ENCODE results near the gene PPP1R26. TPM values are rescaled to one million over a fixed set of nuclear protein-coding genes. Genes with fewer than 3 reads are reported as not detected.
"Not testable (repeated sequence)": the region's sequence is repeated elsewhere in the genome, so short reads cannot be mapped to it uniquely, and the experiment has no call there.

Gene PPP1R26
- total RNA-seq, 1 experiment from 2014 or later, result 9.2 TPM

DNA sequence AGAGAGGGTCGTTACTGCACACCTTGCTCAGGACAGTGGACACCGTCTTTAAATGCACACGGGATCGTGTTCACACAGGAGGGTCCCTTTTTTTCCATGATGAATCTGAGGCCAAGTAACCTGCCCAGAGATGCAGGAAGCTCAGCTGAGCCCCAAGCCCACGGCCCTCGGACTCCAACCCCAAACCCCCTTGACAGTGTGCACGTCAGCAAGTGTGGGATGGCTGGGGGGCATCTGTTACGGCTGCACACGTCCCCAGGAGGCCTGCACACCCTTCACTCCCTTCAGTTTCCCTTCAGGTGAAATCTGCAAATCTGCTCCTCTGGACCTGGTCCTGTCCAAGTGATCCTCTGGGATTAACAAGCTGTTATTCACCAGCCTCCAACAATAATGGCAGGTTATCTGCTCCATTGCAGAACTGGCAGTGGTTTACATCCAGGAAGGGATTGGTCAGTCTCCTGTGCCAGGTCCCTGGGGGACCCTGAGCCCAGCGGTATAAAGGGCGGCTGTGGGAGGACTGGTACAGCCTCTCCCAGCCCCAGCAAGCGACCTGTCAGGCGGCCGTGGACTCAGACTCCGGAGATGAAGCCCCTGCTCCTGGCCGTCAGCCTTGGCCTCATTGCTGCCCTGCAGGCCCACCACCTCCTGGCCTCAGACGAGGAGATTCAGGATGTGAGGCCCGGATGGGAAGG lies 41.5 kb downstream of the PPP1R26 start, which contains the start of gene LCN1:
Gene LCN1 (plus strand): TSS at position 525 of the 692 bp plus-strand sequence. CDS start 58 bp downstream, at position 583.
- DNase-seq (ENCODE audit: low spot score), result no peak

DNA sequence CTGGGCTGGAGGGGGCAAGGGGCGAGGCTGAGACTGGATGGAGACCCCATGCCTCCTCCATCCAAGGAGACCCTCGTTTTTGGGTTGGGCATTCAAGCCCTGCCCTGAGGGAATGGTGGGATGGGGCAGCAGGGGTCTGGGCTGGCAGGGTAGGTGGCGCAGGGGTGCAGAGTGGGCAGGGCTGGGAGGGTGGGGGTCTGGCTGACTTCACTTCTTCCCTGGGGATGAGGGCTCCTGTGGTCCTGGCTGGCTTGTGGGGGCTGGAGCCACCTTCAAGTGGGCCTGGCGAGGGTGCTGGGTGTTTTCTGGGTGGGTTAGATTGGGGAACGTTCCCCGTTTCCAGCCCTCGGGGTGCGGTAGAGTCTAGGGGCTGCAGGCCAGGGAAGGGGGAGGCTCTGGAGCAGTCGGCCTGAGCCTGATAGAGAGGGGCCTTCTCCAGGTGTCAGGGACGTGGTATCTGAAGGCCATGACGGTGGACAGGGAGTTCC lies 42.1 kb downstream of the PPP1R26 start:
- no peak for DNase-seq (ENCODE audit: low spot score)

DNA sequence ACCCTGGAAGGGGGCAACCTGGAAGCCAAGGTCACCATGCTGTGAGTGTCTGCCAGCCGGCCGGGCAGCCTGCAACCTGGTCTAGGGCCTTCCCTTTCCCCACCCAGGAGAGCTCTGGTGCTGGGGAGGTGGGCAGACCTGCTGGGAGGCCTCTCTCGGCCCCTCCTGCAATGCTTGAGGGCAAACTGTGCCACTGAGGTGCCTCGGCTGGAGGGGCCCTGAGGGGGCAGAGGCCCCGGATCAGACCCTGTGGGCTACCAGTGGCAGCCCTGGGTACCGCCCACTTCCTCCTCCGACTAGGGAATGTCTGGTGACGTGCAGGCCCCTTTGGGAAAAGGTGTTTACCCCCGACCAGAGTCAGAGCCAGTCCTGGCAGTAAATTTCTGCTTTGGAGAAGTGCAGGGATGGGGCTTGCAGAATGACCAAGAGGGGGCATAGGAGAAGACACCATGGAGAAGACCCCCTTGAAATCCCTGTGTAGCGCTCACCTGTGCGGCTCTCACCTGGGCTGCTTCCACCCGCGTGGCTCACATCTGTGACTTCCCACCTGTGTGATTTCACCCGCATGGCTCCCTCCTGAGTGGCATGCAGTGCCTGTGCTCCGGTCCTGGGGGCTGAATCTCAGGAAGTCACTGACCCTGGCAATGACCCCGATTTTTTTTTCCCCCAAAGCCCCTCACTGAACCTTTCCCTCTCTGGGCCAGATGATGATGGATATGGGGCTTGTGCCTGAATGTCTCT lies 42.7 kb downstream of the PPP1R26 start:
- no peak for DNase-seq (ENCODE audit: low spot score)

DNA sequence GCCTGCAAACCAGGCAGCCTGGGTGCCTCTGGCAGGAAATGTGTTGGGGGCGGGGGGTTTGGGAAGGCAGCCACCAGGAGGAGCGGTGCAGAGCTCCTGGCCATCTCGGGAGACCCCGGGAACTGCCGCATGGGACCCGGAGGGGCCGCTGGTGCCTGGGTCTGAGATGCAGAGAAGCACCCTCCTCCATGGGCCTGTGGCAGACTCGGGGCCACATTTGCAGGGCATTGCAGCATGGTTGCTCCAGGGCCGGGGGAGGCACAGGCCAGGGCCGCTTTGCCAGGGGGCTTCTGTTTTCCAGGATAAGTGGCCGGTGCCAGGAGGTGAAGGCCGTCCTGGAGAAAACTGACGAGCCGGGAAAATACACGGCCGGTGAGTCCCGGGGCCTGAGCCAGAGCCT lies 43.3 kb downstream of the PPP1R26 start:
- DNase-seq (ENCODE audit: low spot score), result no peak

DNA sequence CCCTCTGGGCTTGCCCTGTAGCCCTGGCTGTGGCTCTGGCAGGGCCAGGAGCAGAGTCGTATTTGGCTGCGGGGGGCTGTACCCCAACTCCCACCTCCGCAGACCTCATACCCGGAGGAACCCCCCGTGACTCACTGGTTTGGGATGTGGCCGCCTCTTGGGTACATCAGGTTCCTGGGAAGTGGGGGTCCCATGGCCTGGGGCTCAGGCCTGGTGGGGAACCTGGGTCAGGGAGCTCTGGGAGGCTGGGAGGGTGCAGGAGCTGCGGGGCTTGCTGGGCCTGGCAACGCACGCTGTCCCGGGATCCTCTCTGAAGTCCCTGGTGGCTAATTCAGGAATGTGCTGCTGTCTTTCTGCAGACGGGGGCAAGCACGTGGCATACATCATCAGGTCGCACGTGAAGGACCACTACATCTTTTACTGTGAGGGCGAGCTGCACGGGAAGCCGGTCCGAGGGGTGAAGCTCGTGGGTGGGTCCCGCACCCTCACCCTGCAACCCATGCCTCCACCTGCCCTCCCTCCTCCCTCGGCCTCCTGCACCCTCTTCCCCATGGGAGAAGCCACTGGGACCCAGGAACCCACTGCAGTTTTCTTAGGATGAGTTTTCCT lies 44.0 kb downstream of the PPP1R26 start:
- no peak for DNase-seq (ENCODE audit: low spot score)

DNA sequence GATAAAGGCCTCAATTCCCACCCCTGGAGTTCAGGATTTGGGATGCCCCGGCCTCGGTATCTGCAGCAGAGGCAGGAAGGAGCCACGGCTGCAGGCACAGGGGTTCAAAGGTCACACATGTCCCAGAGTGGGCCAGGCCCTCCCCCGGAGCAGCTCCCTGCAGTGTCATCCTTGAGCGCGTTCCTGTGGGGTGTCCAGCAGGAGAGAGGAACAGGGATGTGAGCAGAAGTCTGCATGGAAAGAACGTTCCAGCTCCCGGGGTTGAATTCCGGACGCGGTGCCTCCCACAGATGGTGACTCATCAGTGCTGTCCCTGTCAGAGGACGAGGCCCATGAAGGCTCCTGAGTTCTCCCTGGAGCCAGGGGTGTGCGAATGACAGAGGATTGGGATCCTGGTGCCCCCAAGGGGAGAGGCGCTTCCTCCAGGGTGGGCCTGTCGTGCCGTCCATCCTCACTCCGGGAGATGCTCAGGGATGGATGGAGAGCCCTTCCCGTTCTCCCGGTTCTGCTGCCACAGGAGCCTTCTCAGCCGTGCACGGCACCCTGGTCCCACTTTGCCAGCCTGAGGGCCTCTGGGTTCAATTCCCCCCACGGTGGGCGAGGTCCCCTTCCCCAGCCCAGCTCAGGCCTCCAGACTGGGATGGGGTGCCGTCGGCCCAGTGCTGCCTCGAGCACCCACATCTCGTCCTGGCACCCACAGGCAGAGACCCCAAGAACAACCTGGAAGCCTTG lies 44.7 kb downstream of the PPP1R26 start:
- DNase-seq (ENCODE audit: low spot score), result no peak

DNA sequence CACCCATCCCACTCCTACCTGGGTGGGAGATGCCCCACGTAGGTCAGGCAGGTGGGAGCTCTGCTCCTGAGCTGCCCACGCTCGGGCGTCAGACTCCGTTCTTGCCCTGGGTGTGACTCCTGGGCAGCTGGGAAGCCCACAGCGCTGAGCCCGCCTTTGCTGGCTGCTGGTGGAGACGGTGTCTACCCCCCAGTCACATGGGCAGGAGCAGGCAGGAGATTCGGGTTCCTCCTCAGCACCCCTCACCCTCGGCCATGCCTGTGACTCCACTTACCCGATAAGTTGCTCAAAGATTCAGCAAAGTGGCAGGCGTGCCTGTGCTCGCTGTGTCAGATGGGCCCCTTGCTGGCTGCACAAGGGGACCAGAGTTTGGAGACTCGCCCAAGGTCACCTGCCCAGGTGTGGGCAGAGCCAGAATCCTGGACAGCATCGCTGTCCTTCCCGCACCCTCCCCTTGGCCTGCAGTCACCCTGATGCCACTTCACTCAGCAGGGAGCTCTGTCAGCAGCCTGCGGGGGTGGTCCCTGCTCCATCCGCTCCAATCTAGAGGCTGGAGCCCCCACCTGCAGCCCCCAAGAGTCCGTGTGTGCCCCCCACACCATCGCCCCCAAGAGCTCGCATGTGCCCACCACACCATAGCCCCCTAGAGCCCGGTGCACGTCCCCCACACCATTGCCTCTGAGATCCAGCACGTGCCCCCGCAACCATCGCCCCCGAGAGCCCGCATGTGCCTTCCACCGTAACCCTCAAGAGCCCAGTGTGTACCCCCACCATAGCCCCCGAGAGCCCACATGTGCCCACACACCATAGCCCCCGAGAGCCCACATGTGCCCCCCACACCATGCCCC lies 45.9 kb downstream of the PPP1R26 start:
- no peak for DNase-seq (ENCODE audit: low spot score)

DNA sequence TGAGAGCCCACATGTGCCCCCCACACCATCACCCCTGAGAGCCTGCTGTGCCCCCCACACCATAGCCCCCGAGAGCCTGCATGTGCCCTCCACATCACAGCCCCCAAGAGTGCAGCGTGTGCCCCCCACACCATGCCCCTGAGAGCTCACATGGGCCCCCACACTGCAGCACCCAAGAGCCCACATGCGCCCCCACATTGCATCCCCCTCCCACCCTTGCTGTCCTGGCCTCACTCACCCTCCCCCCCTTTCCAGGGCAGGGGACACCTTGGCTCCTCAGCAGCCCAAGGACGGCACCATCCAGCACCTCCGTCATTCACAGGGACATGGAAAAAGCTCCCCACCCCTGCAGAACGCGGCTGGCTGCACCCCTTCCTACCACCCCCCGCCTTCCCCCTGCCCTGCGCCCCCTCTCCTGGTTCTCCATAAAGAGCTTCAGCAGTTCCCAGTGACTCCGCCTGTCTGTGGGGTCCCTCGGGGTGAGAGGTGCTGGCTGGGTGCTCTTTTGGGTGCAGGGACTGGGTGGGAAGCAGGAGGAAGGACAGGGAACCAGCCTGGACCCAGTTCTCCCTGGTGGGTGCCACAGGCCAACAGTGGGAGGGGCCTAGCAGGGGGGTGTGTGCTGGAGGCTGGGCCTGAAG lies 46.6 kb downstream of the PPP1R26 start:
- no peak for DNase-seq (ENCODE audit: low spot score)

DNA sequence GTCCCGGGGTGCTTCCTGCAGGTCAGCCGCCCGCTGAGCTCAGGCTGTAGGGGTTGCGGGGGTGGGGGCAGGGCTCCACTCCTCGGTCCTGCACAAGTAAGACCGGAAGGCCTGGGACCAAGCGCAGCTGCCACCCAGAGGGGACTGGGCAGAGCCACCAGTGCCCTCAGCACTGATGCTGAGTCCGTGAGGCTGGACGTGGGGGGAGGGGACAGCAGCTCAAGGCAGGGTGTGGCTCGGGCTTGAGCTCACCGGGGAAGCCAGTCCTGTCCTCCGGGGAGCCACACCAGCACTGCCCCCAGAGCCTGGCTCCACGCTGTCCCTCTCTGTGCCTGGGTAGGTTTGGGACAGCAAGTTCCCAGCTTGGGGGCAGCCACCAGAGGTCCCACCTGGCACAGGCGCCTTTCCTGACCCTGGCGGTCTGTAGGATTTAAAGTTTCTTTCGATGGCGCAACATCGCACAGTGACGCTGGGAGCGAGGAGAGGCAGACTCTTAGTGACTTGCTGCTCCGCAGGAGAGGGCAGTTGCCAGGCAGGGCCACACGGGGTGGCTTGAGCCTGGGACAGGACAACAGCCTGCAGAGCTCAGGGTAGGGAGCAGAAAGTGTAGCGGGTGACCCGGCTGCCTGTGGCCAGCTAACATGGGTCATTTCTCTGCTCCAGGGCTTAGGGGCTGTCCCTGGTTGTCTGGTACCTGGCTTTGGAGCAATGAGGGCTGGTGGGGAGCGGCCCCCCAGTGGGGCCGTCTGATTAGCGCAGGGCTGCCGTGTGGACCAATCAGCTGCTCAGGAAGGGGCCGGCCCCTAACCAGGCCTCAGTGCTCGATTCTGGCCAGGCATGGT lies 47.4 kb downstream of the PPP1R26 start:
- DNase-seq (ENCODE audit: low spot score), result no peak

DNA sequence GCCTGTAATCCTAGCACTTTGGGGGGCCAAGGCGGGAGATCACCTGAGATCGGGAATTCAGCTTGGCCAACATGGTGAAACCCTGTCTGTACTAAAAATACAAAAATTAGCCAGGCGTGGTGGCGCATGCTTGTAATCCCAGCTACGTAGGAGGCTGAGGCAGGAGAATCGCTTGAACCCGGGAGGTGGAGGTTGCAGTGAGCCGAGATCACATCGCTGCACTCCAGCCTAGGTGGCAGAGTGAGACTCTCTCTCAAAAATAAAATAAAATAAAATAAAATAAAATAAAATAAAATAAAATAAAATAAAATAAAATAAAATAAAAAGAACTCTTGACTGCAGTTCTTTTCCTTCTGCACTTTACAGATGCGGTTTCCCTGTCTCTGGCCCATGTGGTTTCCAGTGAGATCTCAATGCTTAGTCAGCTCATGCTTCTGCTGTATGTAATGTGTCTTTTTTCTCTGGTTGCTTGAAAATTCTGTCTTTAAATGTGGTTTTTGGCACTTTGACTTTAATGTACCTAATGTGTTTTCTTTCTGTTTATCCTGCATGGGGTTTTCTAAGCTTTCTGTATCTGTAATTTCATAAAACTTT lies 49.4 kb downstream of the PPP1R26 start:
- not testable (repeated sequence) for DNase-seq (ENCODE audit: low spot score)

DNA sequence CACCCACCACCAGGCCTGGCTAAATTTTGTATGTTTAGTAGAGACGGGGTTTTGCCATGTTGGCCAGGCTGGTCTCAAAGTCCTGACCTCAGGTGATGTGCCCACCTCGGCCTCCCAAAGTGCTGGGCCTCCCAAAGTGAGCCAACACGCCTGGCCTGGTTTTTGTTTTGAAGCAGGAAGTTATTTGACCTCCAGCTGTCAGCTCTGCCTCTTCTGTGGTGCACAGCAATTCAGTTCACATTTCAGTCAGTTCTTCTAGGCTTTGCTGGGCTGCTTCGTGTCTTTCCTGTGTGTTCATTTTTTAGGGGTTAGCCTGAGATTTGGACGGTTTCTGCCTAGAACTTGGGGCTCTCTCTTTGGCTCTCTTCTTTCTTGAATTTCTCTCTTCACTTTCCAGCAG lies 50.6 kb downstream of the PPP1R26 start:
- no peak for DNase-seq (ENCODE audit: low spot score)

DNA sequence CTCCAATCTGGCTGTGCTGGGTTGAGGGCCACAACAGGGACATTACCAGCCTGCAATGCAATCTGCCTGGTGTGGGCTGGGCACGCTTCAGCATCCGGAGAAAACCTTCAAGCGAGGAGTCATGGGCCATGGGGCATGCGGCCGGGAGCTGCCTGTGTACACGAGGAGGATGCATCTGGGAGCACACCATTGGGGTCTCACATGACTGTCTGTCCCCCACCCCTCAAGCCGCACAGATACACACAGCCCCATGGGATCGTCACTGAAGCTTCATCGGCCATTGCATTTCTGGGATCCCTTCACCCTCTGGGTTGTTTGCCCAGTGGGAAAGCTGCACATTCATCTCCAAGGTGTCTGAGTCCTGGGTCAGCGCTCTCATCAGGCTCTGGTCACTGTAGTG lies 51.5 kb downstream of the PPP1R26 start:
- DNase-seq (ENCODE audit: low spot score), result no peak

DNA sequence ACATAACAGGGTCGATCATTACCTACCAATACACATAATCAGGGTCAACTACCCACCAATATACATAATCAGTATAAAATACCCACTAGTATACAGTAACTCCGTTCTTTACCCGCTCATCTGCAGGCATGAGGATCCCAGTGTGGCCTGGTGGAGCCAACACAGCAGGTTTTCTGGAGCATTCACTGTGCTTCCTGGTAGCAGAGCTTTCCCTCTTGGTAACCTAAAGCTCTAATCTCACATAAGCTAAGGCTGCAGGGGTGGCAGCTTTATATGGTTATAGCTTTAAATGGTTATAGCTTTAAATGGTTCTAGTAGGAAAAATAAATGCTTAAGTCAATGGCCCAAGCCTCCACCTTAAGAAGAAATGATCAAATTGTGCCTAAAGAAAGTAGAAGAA lies 53.5 kb downstream of the PPP1R26 start:
- DNase-seq (ENCODE audit: low spot score), result no peak

DNA sequence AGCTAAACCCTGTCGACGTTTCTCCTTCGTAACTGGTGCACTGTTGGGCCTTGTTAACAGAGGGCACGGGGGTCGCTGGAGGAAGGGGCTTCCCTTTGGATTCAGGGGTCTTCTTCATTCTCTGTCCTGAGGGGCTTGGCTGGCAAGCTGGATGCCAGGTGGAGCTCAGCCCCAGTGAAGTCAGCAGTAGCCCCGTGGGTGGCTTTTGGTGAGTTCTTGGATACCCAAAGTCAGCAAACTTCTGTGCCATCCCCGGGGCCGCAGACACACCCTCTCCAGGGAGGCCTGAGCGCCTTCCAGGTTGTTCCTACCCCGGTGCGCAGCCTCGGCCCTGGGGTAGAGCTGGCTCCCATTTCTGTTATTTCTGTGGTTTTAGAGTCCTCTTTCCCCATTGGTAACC lies 54.1 kb downstream of the PPP1R26 start:
- no peak for DNase-seq (ENCODE audit: low spot score)

DNA sequence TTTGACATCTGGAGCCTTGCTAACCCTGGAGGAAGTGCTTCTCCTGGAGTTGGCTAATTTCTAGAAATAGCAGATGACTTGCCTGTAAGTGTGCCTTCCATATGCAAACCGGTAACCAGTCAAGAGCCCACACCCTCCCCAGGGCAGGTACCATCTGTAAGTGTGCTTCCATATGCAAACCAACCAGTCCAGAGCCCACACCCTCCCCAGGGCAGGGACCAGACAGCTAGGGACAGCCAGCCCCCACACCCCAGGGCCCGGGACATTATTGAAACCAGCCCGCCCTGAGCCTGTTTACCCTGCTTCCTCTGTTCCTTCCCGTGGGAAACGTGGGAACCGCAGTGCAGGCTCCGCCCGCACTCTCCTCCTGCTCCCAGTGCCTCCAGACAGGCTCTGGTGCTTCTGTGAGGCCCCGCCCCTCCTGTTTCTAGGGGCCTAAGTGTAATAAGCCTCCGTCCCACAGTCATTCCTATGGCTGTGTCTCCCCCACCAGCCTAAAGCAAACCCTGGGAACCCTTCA lies 54.7 kb downstream of the PPP1R26 start:
- DNase-seq (ENCODE audit: low spot score), result not testable (repeated sequence)

DNA sequence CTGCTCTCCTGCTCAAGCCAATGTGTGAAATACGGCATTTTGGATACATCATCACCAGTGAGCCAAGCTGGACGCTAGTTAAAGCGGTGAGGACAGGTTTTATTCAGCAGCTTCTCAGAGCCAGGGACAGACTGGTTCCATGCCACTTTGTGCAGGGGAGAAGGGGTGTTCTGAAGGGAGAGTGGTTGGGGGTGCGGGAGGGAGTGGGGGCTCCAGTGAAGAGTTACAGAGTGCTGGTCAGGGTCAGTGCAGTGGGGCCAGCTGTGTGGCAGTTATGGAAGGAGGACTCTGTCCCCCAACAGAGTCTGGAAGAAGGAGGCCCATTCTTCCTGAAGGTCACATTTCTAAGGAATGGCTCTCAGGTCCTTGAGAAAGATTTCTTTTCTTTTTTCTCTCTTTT lies 55.2 kb downstream of the PPP1R26 start:
- not testable (repeated sequence) for DNase-seq (ENCODE audit: low spot score)

DNA sequence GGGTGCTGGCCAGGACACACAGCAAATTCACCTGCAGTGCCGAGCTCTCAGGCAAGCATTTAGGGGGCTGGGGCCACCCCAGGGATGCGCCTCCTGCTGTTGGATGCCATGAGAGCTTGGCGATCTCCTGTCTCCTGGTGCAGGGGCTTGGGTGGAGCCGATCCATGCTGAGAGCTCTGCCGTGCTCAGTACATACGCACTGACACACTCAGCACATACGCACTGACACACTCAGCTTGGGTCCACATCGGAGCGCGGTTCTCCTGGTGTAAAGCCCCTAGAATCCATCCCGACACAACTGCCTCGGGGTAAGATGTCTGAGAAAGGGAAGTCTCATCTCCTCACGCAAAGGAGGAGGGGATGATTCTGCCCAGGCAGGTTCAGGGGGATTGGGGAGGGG lies 56.0 kb downstream of the PPP1R26 start:
- DNase-seq (ENCODE audit: low spot score), result not testable (repeated sequence)

DNA sequence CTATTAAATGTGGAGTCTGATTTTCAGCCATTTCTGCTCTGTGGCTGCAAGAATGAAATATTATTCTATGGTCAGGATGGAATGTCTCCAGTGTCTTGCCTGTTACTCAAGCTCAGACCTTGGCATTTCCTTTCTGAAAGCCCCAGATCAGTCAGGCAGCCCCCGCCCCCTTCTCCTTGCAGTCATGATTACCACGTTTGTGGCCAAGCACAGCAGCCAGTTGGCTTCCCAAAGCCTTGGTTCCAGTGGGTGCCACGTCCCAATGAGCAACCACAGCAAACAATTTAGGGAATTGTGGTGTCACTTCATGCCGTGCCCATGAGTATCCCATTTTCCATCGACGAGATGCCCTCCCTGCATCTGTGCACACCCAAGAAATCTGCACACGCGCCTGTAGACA lies 56.6 kb downstream of the PPP1R26 start:
- DNase-seq (ENCODE audit: low spot score), result no peak

Measured in H4 (cell line).